Activated naive CD8-positive, alpha-beta T cell treated with anti-CD3 and anti-CD28 coated beads, Interleukin-2, amount 50 U/mL, for 16 hours (primary cell): ENCODE data around the gene DPM1.

Experiments used
- DNase-seq: peaks from one replicate; pipeline ENCODE4 v3.0.0-alpha.2; 2020; ENCODE audit warnings: low read depth, low spot score

The DPM1 gene

GRCh38 chr20:50930976-50931305, 27.4 kb downstream of the DPM1 start:
- no peak for DNase-seq

DNA sequence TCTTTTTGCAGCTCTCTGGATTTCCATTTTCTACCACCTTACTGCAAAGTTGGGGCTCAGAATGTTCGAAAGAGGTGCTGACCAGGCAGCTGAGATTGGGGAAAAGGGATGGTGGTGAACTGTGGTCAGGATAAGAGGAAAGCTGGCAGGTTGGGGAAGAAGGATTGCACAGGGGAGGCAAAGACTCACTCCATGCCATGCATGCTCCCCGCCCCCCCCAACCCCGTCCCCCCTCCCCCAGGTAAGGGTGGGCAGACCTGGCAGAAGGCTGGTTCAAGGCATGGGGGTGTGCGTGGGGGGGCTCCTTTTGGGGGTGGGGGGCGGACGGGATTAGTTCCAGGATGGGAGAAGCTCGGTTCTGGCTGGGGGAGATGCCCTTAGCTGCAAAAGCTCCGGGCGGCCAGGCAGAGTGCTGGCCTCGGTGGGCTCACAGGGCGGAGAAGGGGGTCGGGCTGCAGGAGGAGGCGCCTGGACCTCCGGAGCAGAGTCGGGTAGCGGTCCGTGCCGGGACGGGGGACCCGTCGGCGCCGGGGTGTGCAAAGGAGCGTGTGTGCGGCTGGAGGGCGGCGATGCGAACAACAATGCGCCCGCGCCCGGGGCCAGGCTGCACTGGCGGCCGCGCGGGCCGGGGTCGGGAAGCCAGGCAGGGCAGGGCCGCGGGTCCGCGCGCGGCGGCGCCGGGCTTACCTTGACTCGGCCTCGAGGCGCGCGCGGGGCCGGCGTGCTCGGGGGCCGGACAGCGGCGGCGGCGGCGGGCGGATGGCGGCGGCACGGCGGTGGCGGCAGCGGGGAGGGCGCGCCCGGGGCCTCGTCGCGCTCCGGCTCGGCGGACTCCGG, 28.0 kb downstream of the DPM1 start:
- no peak for DNase-seq

DNA sequence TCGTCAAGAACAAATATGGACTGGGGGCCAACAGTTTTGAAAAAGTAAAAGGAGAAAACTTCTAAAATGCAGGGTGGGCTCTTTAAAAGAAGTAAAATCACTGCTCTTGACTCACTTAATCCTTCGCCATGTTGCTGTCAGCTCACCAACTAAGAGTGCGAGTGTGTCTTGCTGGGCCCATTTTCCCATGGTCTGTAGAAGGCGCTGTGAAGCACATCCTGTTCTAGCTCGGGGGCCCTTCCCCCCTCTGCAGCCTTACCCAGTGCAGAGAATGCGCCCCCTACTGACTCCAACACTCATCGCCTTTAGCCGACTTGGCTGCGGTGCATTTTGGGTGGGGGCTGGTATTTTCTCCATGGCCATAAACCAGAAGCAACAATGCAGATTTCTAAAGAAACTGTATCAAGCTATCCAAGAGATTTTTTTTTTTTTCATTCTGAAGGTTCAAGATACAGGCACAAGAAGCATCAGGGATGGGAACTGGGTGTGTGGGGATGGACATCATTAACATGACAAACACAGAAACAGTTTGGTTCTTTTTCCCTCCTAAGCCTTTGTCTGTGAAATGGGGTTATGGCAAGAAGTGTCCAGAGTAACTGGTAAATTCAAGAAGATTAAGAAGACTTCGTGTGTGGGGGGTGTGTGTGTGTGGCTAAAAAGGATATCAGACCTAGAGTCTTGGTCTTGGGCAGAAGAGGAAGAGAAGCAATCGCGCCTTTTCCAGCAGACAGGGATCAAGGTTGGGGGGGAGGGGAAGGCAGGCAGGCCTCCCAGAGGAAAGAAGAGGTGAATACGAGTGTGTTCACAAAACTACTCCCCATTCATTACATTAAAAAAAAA, 28.8 kb downstream of the DPM1 start:
- peak; percentile 81 for DNase-seq

- DNase-seq, result no peak
These were observed 29.9 kb downstream of the DPM1 start for GRCh38 chr20:50928469-50928868.

DNA sequence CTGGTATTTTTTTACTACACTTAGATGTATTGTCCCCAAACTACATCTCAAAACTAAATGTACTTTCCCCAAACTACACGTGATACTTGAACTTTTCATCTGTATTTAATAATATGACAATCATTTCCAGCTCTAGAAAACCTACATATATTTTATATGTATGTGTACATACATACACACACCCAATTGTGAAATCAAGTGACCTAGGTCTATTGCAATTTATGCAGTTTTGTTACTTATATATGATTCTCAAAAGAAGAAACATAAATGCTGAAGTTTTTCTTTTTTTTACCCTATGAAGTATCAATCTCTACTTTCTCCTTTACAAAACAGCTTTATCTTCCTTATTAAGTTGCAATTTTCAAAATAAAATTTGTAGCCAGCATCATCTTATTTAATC, 31.8 kb downstream of the DPM1 start:
- no peak for DNase-seq

GRCh38 chr20:50924261-50924920, 33.9 kb downstream of the DPM1 start:
- no peak for DNase-seq

GRCh38 chr20:50921803-50922501, 36.4 kb downstream of the DPM1 start:
- no peak for DNase-seq

DNA sequence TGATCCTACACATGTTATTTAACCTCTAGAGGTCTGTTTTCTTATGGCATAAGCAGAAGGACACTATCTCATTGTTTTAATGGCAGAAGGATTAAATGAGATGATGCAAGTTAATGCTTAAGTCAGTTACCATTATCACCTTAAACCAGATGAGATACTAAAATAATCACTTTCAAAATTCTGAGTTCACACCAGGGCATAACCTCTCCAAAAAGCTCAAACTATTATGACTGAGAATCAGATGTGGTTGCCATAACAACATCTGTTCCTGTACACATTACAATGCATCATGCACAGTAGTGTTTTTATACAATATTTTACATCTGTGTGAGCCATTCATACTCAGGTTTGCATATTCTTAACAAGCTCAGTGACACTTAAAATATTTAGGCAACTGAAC, 37.3 kb downstream of the DPM1 start:
- DNase-seq, result no peak

GRCh38 chr20:50919567-50919966, 38.8 kb downstream of the DPM1 start:
- DNase-seq, result no peak

DNA sequence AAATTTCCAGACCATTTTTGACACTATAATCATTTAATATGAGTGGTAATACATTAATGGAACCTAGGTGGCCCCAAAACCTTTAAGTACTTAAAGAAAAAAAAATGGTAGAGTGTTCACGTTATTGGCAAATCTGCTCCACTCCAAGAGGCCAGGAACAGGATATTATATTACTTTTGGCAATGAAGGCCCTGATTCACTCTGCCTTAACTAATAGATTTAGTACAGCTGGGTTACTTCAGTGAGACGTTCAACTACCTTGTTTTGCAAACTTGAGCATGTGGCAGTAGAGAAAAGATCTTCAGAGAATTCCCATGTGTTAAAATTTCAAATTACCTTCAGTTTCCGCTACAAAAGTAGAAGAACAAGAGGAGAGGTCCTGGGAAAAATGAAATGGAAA, 39.9 kb downstream of the DPM1 start:
- DNase-seq, result no peak

DNA sequence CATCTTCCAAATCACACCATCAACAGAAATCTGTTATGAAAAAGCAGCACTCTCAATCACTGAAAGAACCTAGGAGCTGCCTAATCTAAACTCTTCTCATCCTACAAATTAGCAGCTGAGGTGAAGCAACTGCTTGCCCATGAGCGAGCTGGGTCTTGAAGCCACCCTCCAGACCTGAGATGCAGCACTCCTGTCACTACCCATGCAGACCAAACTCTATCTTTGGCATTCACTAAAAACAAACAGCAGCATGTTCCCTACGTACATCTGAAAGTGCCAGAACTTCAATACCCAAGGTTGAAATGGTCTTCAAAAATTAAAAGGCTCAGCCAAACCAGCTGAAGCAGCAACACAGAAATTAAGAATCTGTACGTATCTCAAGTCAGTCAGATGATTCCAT, 41.4 kb downstream of the DPM1 start:
- DNase-seq, result no peak

- DNase-seq, result no peak
These were observed 42.1 kb downstream of the DPM1 start for GRCh38 chr20:50916257-50916656.

DNA sequence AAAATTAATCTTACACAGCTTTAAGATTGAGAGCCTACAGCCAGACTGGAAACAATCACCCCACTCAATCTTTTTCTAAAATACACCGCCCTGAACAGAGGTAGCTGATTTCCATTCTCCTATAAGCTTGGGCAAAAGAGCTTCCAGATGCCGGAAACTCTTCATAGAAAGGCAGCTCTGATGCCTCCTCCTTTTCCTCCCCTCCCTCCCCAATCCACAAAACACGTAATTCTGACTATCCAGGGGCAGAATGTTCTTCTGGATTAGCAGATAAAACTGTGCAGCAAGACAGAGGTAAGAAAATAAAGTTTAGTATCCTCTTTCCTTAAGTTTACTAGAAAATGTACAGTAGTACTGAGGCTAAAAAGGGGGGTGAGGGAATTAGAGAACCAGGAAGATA, 42.9 kb downstream of the DPM1 start:
- DNase-seq, result no peak

DNA sequence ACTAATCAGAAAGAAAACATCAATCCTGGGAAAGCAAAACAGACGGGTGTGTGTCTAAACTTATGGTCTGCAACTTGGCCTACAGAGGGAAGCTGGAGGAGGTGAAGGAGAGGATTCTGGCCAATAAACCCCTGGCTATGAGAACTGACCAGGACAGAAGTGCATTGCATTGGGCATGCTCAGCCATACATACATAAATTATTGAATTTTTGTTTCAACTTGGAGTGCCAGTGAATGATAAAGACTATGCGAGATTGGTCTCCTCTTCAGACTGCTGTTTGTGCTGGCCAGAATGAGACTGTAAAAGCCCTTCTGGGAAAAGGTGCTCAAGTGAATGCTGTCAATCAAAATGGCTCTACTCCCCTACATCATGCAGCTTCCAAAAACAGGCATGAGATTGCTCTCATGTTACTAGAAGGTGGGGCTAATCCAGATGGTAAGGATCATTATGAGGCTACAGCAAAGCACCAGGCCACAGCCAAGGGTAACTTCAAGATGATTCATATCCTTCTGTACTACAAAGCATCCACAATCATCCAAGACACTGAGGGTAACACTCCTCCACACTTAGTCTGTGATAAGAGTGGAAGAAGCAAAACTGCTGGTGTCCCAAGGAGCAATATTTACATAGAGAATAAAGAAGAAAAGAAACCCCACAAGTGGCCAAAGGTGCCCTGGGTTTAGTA, 44.5 kb downstream of the DPM1 start:
- DNase-seq, result no peak

GRCh38 chr20:50911716-50912115, 46.6 kb downstream of the DPM1 start:
- no peak for DNase-seq

DNA sequence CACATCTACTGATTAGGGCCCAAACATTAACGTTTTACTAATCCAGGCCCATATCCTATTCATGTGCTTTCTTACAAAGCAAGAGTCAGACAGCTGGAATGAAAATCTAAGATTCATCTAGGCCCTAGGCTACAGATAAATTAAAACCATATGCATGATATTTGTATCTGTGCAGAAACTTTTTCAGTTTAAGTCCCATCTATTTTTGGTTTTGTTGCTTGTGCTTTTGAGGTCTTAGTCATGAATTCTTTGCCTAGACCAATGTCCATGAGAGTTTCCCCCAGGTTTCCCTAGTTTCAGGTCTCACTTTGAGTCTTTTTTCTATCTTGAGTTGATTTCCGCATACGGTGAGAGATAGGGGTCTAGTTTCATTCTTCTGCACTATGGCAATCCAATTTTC, 47.3 kb downstream of the DPM1 start:
- DNase-seq, result no peak

DNA sequence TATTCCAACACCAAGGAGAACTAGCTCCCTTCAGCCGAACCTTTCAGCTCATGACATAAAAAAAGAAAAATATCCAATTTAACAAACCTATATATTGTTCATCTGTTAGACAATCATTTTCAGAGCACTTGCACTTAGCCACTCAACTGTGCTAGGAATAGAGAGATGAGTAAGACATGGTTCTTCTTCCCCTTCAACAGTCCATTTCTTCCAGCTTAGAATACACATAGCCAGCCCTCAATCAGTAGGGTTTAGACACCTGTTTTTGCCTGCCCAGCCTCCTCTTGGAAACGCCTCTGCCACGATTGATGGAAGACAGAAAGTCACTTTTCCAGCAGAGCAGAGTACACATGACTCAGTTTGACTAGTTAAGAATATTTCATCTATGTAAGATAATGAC, 48.9 kb downstream of the DPM1 start:
- DNase-seq, result no peak

- DNase-seq, result no peak
These were observed 54.2 kb downstream of the DPM1 start for GRCh38 chr20:50904067-50904570.

GRCh38 chr20:50903353-50904051, 54.8 kb downstream of the DPM1 start:
- no peak for DNase-seq

- DNase-seq, result no peak
These were observed 57.0 kb downstream of the DPM1 start for GRCh38 chr20:50901301-50901700.

DNA sequence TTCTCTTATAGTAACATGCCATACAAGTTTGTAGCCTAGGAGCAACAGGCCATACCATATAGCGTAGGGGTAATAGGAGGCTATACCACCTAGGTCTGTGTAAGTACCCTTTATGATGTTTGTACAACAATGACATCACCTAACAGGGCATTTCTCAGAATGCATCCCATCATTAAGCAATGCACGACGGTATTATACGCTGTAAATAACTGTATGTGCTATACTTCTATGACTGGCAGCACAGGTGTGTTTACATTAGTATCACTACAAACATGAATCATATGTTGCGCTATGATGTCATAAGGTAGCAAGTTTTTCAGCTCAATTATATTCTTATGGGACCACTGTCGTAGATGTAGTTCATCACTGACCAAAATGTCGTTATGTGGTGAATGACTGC, 58.1 kb downstream of the DPM1 start:
- DNase-seq, result no peak
